ENCODE results near the gene TRIM46.
A peak's percentile ranks its signal among the peaks of the same experiment; 100 is the strongest.
"Not testable (repeated sequence)": the region's sequence is repeated elsewhere in the genome, so short reads cannot be mapped to it uniquely, and the experiment has no call there.

Gene TRIM46

DNA sequence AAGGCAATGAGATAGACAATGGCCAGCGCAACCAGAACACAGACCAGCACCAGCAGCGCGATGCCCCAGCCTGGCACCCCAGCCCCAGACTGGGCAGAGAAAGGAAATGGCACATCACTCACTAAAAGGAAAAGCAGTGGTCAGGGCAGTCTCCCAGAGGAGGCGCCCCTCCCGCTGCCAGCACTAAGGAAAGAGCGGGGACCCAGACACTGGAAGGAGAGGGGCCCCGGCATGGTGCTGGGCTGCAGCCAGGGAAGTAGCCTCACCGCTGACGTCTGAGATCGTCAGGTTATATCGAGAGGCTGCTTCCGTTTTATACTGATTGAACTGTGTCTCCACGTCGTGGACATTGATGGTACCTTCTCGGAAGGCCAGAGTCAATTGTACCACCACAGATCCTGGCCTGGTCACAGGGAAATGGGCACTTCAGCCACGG lies 13.8 kb downstream of the TRIM46 start:
- no peaks in the 10 kb centered on the region for H3K27me3 ChIP-seq (replicated peaks; ENCODE audit: control insufficient read depth, insufficient read depth, low read length)
- H3K36me3 ChIP-seq (ENCODE audit: control insufficient read depth, insufficient read depth, low read length): no peaks in the 10 kb centered on the region
- DNase-seq (ENCODE audit: extremely low read depth, insufficient read length): no peak
- H3K4me3 ChIP-seq (replicated peaks; ENCODE audit: low read depth, low read length): no peak overlapping the region
- TF ChIP-seq, protein P1, sequence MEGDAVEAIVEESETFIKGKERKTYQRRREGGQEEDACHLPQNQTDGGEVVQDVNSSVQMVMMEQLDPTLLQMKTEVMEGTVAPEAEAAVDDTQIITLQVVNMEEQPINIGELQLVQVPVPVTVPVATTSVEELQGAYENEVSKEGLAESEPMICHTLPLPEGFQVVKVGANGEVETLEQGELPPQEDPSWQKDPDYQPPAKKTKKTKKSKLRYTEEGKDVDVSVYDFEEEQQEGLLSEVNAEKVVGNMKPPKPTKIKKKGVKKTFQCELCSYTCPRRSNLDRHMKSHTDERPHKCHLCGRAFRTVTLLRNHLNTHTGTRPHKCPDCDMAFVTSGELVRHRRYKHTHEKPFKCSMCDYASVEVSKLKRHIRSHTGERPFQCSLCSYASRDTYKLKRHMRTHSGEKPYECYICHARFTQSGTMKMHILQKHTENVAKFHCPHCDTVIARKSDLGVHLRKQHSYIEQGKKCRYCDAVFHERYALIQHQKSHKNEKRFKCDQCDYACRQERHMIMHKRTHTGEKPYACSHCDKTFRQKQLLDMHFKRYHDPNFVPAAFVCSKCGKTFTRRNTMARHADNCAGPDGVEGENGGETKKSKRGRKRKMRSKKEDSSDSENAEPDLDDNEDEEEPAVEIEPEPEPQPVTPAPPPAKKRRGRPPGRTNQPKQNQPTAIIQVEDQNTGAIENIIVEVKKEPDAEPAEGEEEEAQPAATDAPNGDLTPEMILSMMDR (IDR thresholded peaks at IDR 0.05; ENCODE audit: insufficient read depth, low read length, poor library complexity, severe bottlenecking): no peak

GRCh38 chr1:155188268-155188667 lies 14.6 kb downstream of the TRIM46 start:
- DNase-seq (ENCODE audit: extremely low read depth, insufficient read length): no peak
- Histone ChIP-seq H3K4me3 (replicated peaks; ENCODE audit: low read depth, low read length) (no peak overlapping the region), H3K27me3 (replicated peaks; ENCODE audit: control insufficient read depth, insufficient read depth, low read length) (no peaks in the 10 kb centered on the region), H3K36me3 (ENCODE audit: control insufficient read depth, insufficient read depth, low read length) (no peaks in the 10 kb centered on the region)
- TF ChIP-seq, protein P1 (IDR thresholded peaks at IDR 0.05; ENCODE audit: insufficient read depth, low read length, poor library complexity, severe bottlenecking): no peak

GRCh38 chr1:155189926-155190325 lies 16.3 kb downstream of the TRIM46 start:
- H3K27me3 ChIP-seq (replicated peaks; ENCODE audit: control insufficient read depth, insufficient read depth, low read length); DNase-seq (ENCODE audit: extremely low read depth, insufficient read length); H3K36me3 ChIP-seq (ENCODE audit: control insufficient read depth, insufficient read depth, low read length); H3K4me3 ChIP-seq (replicated peaks; ENCODE audit: low read depth, low read length): not testable (repeated sequence)

DNA sequence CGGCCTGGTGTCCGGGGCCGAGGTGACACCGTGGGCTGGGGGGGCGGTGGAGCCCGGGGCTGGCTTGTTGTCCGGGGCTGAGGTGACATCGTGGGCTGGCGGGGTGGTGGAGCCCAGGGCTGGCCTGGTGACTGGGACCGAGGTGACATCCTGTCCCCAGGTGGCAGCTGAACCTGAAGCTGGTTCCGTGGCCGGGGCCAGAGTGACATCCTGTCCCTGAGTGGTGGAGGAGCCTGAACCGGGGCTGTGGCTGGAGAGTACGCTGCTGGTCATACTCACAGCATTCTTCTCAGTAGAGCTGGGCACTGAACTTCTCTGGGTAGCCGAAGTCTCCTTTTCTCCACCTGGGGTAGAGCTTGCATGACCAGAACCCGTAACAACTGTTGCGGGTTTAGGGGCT lies 18.3 kb downstream of the TRIM46 start:
- TF ChIP-seq, protein P1 (IDR thresholded peaks at IDR 0.05; ENCODE audit: insufficient read depth, low read length, poor library complexity, severe bottlenecking): no peak
- no peak for DNase-seq (ENCODE audit: extremely low read depth, insufficient read length)
- Histone ChIP-seq H3K27me3 (replicated peaks; ENCODE audit: control insufficient read depth, insufficient read depth, low read length) (no peaks in the 10 kb centered on the region), H3K4me3 (replicated peaks; ENCODE audit: low read depth, low read length) (no peak overlapping the region), H3K36me3 (ENCODE audit: control insufficient read depth, insufficient read depth, low read length) (no peaks in the 10 kb centered on the region)

DNA sequence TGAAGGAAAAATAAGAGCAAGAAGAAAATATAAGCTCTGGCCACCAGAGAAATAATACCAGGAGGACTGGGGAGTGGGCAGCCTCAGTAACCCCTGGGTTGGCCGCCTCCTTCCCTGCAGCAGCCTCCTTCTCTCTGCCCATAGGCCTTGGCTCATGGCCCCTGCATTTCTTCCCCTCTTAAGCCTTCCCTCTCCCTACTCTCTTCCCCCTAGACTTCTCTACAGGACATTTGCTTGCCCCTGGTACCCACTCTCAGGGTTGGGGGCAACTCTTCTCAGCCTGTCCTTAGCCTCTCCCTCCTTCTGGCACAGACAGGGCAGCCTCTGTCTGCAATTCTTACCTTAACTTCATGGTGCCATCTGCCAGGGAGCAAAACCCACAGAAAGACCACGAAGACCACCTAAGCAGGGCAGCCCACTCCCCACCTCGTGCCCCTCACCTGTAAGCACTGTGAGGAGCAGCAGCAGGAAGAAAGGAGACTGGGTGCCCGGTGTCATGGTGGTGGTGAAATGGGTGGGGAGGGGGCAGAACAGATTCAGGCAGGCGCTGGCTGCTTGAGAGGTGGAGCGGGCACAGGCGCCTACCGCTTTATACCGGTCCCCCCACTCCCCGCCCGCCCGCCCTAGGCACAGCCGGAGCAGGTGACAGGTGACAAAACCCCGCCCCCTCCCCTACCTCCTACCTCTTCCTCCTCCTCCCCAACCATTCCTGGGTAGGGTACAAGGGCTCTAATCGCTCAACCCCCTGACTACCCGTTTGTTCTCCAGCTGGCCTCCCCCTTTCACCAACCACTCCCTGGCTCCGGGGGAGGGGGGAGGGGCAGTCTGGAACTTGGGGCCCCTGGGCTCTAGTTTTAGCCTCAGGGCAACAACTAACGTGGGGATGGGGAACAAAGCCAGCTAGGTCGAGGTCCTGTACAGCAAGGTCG lies 19.0 kb downstream of the TRIM46 start:
- TF ChIP-seq, protein P1 (IDR thresholded peaks at IDR 0.05; ENCODE audit: insufficient read depth, low read length, poor library complexity, severe bottlenecking): no peak
- DNase-seq (ENCODE audit: extremely low read depth, insufficient read length): no peak
- H3K36me3 ChIP-seq (ENCODE audit: control insufficient read depth, insufficient read depth, low read length): no peaks in the 10 kb centered on the region
- peak overlapping the region; percentile 55 for H3K4me3 ChIP-seq (replicated peaks; ENCODE audit: low read depth, low read length)
- no peaks in the 10 kb centered on the region for H3K27me3 ChIP-seq (replicated peaks; ENCODE audit: control insufficient read depth, insufficient read depth, low read length)

GRCh38 chr1:155193275-155193990 lies 19.8 kb downstream of the TRIM46 start:
- TF ChIP-seq, protein P1 (IDR thresholded peaks at IDR 0.05; ENCODE audit: insufficient read depth, low read length, poor library complexity, severe bottlenecking): peak; percentile 100
- DNase-seq (ENCODE audit: extremely low read depth, insufficient read length): peak; percentile 88
- no peaks in the 10 kb centered on the region for H3K36me3 ChIP-seq (ENCODE audit: control insufficient read depth, insufficient read depth, low read length)
- H3K4me3 ChIP-seq (replicated peaks; ENCODE audit: low read depth, low read length): peak overlapping the region; percentile 55
- no peaks in the 10 kb centered on the region for H3K27me3 ChIP-seq (replicated peaks; ENCODE audit: control insufficient read depth, insufficient read depth, low read length)

GRCh38 chr1:155193991-155194240 lies 20.3 kb downstream of the TRIM46 start:
- peak overlapping the region; percentile 55 for H3K4me3 ChIP-seq (replicated peaks; ENCODE audit: low read depth, low read length)
- not testable (repeated sequence) for H3K27me3 ChIP-seq (replicated peaks; ENCODE audit: control insufficient read depth, insufficient read depth, low read length); DNase-seq (ENCODE audit: extremely low read depth, insufficient read length); H3K36me3 ChIP-seq (ENCODE audit: control insufficient read depth, insufficient read depth, low read length)
